Muscle of arm (tissue), 12 donors: ENCODE measurements around the gene SPACA4. TPM values are rescaled to one million over a fixed set of nuclear protein-coding genes. Genes with fewer than 3 reads are reported as not detected.

Experiments used
- DNase-seq: peaks from one replicate; pipeline ENCODE4 v3.0.0-alpha.2; 2013
- polyA plus RNA-seq, 12 donors: library from polyadenylated mRNA; unstranded; fragments of 120-200 nt; gene quantifications; one replicate each; pipeline ENCODE4 v1.2.1, GENCODE V29; 2013; ENCODE audit not compliant: insufficient read length in 12 of 12

SPACA4 gene
- polyA plus RNA-seq, 12 donors = 0.57 TPM; not detected in 11

GRCh38 chr19:48646722-48647216 is 40.2 kb downstream of the SPACA4 start:
- no peak for DNase-seq

GRCh38 chr19:48648134-48648533 is 41.6 kb downstream of the SPACA4 start:
- no peak for DNase-seq

GRCh38 chr19:48650974-48651682 is 44.6 kb downstream of the SPACA4 start:
- no peak for DNase-seq

GRCh38 chr19:48651683-48652048 is 45.1 kb downstream of the SPACA4 start:
- DNase-seq = no peak

GRCh38 chr19:48654299-48655059 is 47.9 kb downstream of the SPACA4 start:
- no peak for DNase-seq

GRCh38 chr19:48656840-48657474 is 50.4 kb downstream of the SPACA4 start:
- DNase-seq = no peak

Other genes starting within 250 kb of the SPACA4 start
- gene TMEM143, start 242.8 kb upstream of the SPACA4 start, polyA plus RNA-seq = 10 to 100 TPM in 10 of 12 donors, 1 to 10 TPM in 1, not detected in 1; 9.2 to 21.5 (median 17.1) TPM
- not detected for gene SYNGR4, start 242.4 kb upstream of the SPACA4 start, polyA plus RNA-seq
- gene KDELR1, start 215.2 kb upstream of the SPACA4 start, polyA plus RNA-seq = 100 to 1,000 TPM in 11 of 12 donors, not detected in 1; 101 to 185 (median 124) TPM
- 1 to 10 TPM in 8 of 12 donors, under 1 TPM in 3, not detected in 1; 0.73 to 4.0 (median 1.3) TPM for gene GRIN2D, start 213.1 kb upstream of the SPACA4 start, polyA plus RNA-seq
- gene GRWD1, start 160.8 kb upstream of the SPACA4 start, polyA plus RNA-seq = 10 to 100 TPM in 11 of 12 donors, not detected in 1; 16.6 to 25.2 (median 20.2) TPM
- 1 to 10 TPM in 3 of 12 donors, under 1 TPM in 7, not detected in 2; 0.54 to 1.3 (median 0.83) TPM for gene KCNJ14, start 151.2 kb upstream of the SPACA4 start, polyA plus RNA-seq
- gene CYTH2, start 137.4 kb upstream of the SPACA4 start, polyA plus RNA-seq = 10 to 100 TPM in 11 of 12 donors, not detected in 1; 32.5 to 76.9 (median 41.0) TPM
- 1 to 10 TPM in 1 of 12 donors, under 1 TPM in 7, not detected in 4; 0.07 to 1.9 (median 0.12) TPM for gene LMTK3, start 94.9 kb upstream of the SPACA4 start, polyA plus RNA-seq
- 10 to 100 TPM in 1 of 12 donors, 1 to 10 TPM in 2, under 1 TPM in 5, not detected in 4; 0.13 to 13.1 (median 0.31) TPM for gene SULT2B1, start 54.6 kb upstream of the SPACA4 start, polyA plus RNA-seq
- gene FAM83E, start 8.3 kb downstream of the SPACA4 start, polyA plus RNA-seq = 10 to 100 TPM in 1 of 12 donors, 1 to 10 TPM in 2, under 1 TPM in 4, not detected in 5; 0.09 to 18.2 (median 0.46) TPM
- gene RPL18, start 12.4 kb downstream of the SPACA4 start, polyA plus RNA-seq = 1,000 to 10,000 TPM; 1,133 to 1,917 (median 1,470) TPM
- gene SPHK2, start 12.8 kb downstream of the SPACA4 start, polyA plus RNA-seq = 10 to 100 TPM in 2 of 12 donors, 1 to 10 TPM in 9, not detected in 1; 5.5 to 27.2 (median 7.2) TPM
- 10 to 100 TPM in 3 of 12 donors, 1 to 10 TPM in 8, not detected in 1; 3.7 to 11.3 (median 5.3) TPM for gene DBP, start 30.6 kb downstream of the SPACA4 start, polyA plus RNA-seq
- 10 to 100 TPM in 6 of 12 donors, 1 to 10 TPM in 5, not detected in 1; 5.8 to 20.9 (median 10.5) TPM for gene CA11, start 39.4 kb downstream of the SPACA4 start, polyA plus RNA-seq
- 1 to 10 TPM in 6 of 12 donors, under 1 TPM in 4, not detected in 2; 0.56 to 2.2 (median 1.2) TPM for gene NTN5, start 66.3 kb downstream of the SPACA4 start, polyA plus RNA-seq
- gene FUT2, start 89.2 kb downstream of the SPACA4 start, polyA plus RNA-seq = 1 to 10 TPM in 1 of 12 donors, under 1 TPM in 9, not detected in 2; 0.34 to 1.2 (median 0.73) TPM
- gene MAMSTR, start 113.0 kb downstream of the SPACA4 start, polyA plus RNA-seq = 100 to 1,000 TPM in 5 of 12 donors, 10 to 100 TPM in 6, not detected in 1; 56.7 to 184 (median 98.5) TPM
- gene RASIP1, start 133.9 kb downstream of the SPACA4 start, polyA plus RNA-seq = 10 to 100 TPM in 11 of 12 donors, not detected in 1; 15.1 to 39.6 (median 22.0) TPM
- gene IZUMO1, start 140.2 kb downstream of the SPACA4 start, polyA plus RNA-seq = 1 to 10 TPM in 5 of 12 donors, under 1 TPM in 5, not detected in 2; 0.43 to 2.2 (median 1.1) TPM
- gene FUT1, start 145.9 kb downstream of the SPACA4 start, polyA plus RNA-seq = 1 to 10 TPM in 9 of 12 donors, under 1 TPM in 1, not detected in 2; 0.95 to 1.7 (median 1.4) TPM
- gene FGF21, start 148.8 kb downstream of the SPACA4 start, polyA plus RNA-seq = not detected
- 10 to 100 TPM in 11 of 12 donors, not detected in 1; 17.4 to 25.4 (median 20.7) TPM for gene BCAT2, start 204.3 kb downstream of the SPACA4 start, polyA plus RNA-seq
- gene HSD17B14, start 229.7 kb downstream of the SPACA4 start, polyA plus RNA-seq = 1 to 10 TPM in 10 of 12 donors, not detected in 2; 2.5 to 4.8 (median 3.1) TPM